GM19023 (cell line): ENCODE measurements around the gene SLC40A1.

Source experiments
- ATAC-seq: cut with Tn5 transposase; IDR thresholded peaks from one replicate; pipeline ENCODE4 v1.9.1; 2021; ENCODE audit warnings: mild to moderate bottlenecking, moderate library complexity; ENCODE audit not compliant: unreplicated experiment

SLC40A1 gene

DNA sequence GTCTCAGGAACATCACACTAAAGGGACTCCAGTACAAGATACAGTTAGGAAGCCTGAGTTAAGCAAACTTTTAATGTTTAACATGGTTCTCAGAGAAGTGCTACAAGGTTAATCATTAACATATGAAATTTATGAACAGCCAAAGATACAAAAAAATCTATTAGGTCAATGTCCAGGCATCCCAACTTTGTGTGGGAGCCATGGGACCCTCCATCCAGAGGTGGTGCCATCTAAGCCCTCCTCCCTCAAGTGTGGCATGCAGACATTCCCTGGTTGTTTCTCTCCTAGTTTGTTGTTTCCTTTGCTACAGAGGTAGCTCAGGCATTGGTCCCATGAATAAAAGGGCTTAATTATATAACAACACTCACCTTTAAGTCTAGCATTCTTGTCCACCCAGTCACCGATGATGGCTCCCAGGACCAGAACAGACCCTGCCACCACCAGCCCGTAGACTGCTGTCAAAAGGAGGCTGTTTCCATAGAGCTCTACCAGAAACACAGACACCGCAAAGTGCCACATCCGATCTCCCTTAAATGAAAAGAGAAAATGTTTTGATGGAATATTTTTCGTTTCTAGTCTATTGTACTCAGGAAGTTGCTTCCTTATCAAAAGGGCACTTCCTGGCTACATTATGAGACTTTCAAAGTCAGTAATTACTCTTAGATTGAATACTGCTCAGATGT, 5.7 kb downstream of the SLC40A1 start:
- no peak for ATAC-seq

- ATAC-seq, result no peak
Observed at GRCh38 chr2:189570570-189571031, 10.0 kb downstream of the SLC40A1 start.

DNA sequence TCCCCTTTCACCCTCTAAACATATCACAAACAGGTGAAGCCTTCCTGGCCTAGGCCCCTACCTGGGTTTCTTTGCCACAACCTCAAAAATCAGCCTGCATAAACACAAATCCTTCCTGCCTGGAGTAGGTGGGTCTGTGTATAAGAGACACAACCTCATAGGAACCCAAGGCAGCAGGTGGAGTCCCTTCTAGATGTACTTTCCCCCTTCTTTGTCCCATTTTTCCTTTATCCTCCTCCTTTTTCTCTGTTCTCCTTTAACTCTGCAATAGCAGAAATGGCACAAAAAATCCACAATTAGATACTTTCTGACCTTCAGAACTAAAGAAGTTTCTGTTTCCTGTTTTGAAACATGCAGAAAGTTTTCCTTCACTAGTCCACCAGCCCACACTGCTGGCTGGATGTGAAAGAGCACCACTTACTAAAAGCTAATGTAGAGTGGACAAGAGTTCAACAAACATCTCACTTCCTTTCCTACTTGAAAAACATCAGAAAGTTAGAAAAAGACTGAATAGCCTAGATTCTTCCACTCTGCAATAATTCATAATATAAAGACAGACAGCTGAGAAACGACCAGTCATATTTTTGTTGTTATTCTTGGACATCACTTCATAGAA, 11.2 kb downstream of the SLC40A1 start:
- ATAC-seq, result no peak

- ATAC-seq, result no peak
Observed at GRCh38 chr2:189566046-189566445, 14.5 kb downstream of the SLC40A1 start.

DNA sequence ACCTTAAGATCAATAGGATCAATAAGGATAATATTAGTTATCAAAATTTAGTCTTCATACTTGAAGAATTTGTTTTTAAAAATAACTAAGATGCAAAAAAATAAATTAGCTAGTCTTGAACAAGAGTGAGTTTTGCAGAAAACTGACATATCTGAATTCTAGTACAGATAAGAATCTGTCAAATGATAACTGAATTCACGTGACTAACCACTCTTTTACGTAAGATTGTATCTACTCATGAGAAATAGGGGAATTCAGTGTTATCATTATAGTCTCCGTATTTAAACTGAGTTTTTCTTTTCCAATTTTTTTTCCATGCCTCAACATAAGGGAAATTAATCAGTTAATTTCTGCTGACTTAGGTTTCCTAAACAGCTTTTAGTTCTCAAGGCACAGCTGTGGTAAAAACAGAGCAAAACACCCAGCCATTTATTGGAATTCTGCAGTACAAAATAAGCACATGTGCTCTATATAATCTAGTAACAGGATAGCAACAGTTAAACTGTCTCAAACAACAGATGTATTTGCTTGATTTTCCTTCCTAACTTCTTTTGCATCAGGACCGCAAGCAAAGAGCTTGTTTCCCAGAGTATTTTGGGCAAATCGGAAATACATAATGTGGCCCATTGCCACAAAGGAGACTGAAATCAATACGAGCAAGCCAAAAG, 19.1 kb downstream of the SLC40A1 start:
- no peak for ATAC-seq

GRCh38 chr2:189560273-189560586, 20.4 kb downstream of the SLC40A1 start:
- ATAC-seq, result no peak

GRCh38 chr2:189559579-189560272, 20.9 kb downstream of the SLC40A1 start:
- ATAC-seq, result no peak

DNA sequence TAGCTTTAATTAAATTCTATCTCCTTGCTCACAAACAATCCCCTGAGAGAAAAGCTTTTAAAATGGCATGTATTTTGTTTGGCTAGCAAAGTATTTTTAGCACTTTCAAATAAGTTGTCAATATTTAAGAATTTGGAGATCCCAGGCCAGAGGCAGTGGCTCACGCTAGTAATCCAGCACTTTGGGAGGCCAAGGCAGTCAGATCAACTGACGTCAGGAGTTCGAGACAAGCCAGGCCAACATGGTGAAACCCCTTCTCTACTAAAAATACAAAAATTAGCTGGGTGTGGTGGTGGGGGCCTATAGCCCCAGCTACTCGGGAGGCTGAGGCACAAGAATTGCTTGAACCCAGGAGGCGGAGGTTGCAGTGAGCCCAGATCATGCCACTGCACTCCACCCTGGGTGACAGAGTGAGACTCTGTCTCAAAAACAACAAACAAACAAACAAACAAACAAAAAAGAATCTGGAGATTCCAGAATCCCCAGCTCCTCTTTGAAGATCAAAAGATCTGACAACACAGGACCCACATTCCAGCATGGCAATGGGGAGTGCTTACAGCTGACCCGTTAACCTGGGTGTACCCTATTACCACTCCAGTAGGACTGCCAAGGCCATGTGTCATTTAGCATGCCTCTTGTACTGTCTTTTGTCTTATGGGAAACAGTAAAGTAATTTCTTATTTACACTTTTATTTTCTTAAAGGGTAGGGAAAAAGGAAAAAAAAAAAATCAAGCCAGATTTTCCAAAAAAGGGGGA, 21.9 kb downstream of the SLC40A1 start:
- ATAC-seq, result no peak

- no peak for ATAC-seq
Observed at GRCh38 chr2:189557373-189557772, 23.2 kb downstream of the SLC40A1 start.

- no peak for ATAC-seq
Observed at GRCh38 chr2:189556526-189556925, 24.1 kb downstream of the SLC40A1 start.

- ATAC-seq, result no peak
Observed at GRCh38 chr2:189555232-189555631, 25.4 kb downstream of the SLC40A1 start.

DNA sequence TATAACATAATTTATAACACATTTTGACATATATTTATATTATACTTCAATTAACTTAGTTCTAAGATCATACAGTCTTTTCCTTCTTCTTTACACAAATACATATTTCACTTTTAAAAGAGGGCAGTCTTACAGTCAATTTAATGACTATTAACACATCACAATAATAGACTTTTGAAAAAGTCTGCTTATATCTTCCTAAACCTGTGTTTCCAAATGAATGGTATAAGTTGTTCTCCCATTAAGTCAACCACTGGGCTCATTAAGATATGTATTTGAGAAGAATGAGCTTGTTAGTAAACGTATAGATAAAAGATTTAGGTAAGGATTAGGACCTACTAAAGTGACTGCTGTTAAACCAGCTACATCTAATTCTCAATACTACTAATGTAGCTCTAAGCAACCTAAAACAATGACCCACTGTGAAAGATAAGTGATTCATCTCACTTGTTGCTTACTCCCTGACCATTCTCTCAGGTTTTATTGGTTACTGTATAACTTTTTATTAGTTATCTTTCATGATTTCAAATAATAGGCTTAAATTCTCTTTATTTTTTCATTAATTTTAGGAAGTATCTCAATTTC, 27.0 kb downstream of the SLC40A1 start:
- no peak for ATAC-seq

DNA sequence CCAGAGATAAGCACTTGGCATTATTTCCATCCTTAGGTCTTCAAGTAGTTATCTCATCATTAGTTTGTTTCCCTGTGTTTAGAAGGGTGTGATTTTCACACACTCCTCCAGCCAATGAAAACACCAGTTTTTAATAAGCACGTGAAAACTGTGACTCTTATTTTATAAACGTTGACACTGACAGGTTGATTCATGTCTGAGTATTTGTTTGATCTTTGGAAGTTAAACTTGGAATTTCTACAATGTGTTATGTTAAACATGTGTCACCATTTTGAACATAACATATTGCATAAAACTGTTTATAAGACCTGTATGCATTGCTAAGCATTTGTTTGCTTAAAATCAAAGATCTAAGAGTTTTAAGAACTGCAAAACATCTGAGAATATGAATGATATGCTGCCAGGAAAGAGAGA, 27.6 kb downstream of the SLC40A1 start:
- ATAC-seq, result no peak

GRCh38 chr2:189552334-189552990, 28.1 kb downstream of the SLC40A1 start:
- ATAC-seq, result no peak

DNA sequence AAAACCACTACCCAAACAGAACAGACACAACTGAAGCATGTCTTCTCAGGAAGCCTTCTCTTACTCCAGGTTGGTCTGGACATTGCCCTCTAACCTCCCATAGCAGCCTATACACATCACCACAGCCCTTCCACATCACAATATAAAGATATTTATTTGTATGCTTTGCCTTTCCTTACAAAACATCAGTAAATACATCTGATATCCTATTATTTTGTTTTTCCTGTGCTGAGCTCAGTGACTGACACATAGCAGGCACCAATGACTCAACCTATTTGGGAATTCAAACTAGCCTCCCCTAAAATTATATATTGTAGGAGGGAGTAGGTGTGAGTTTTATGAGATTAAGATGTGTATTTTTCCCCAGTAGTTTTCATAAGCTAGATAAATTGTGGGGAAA, 28.8 kb downstream of the SLC40A1 start:
- ATAC-seq, result no peak

GRCh38 chr2:189549449-189549832, 31.1 kb downstream of the SLC40A1 start:
- no peak for ATAC-seq

GRCh38 chr2:189548666-189549448, 31.7 kb downstream of the SLC40A1 start:
- ATAC-seq, result no peak

DNA sequence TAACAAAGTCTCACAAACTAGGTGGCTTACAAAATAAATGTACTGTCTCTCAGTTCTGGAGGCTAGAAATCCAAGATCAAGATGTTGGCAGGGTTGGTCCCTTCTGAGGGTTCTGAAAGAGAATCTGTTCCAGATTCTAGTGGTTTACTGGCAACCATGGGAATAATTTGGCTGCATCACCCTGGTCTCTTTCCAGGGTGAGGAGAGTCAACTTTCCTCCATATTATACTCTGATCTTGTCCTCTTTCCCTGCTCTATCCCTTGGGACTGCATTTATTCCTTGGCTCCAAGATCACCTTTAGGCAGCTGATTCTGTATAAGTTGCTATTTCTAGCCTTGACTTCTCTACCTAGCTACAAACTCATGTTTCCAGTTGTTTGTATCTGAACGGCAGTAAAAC, 35.2 kb downstream of the SLC40A1 start:
- ATAC-seq, result no peak

DNA sequence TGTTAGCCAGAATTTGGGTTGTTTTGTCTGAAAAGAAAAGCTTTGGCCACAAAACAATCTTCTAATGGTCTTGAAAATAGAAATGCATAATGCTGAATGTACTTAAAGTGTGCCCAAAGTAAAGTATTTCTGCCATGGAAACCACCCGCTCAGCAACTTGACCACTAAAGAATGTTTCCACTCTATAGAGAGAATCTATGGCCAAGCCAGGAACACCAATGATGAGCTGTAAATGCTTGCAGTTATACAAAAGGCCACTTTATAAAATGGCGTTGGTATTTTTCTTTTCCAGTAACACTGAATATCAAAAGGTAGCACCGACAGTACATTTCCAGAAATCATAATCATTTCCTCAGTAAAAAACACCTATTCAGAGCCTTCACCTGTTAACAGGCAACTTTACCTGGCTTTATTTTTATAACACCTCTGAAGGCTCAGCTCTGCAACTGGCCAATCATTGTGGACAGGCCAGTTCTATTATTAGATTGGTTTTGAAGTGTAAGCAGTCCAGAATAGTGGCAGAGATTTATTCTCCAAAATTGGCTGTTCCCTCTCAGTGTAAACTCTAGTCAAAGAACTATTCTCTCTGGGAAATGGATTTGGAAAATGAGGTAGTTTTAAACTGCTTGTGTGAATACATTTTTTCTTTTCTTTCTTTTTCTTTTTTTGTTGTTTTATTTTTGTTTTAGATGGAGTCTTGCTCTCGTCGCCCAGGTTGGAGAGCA, 36.1 kb downstream of the SLC40A1 start:
- no peak for ATAC-seq
